GM12878 (cell line): ENCODE results near the gene CCBE1.

Experiments used
- MYC ChIP-seq: IDR thresholded peaks from 2 replicates; pipeline ENCODE4 v1.6.1; 2011; ENCODE audit warnings: mild to moderate bottlenecking, low read length, moderate library complexity, inconsistent platforms; ENCODE audit not compliant: insufficient read depth, insufficient replicate concordance, insufficient read length, severe bottlenecking
- NR2C2 ChIP-seq: IDR thresholded peaks from 2 replicates; pipeline ENCODE4 v1.6.1; 2011; ENCODE audit warnings: borderline replicate concordance, low read depth; ENCODE audit not compliant: control insufficient read depth, insufficient read length
- RELA ChIP-seq: fragments of 450-650 bp; IDR thresholded peaks from 2 replicates; pipeline ENCODE4 v1.8.0; 2014; ENCODE audit warnings: borderline replicate concordance; ENCODE audit not compliant: partially characterized antibody
- SMC3 ChIP-seq: IDR thresholded peaks from 2 replicates; pipeline ENCODE4 v1.6.1; 2011; ENCODE audit warnings: low read length, improper control_type of control experiment, borderline replicate concordance
- TBL1XR1 ChIP-seq: IDR thresholded peaks from 2 replicates; pipeline ENCODE4 v1.6.1; 2012; ENCODE audit warnings: low read depth, low read length, improper control_type of control experiment
- TF ChIP-seq, protein P1 (sequence below): fragments of 450-650 bp; IDR thresholded peaks from 2 replicates; pipeline ENCODE4 v1.6.1; 2017; ENCODE audit warnings: antibody characterized with exemption, mild to moderate bottlenecking, moderate library complexity
- TF ChIP-seq, protein P2 (sequence below): IDR thresholded peaks from 2 replicates; pipeline ENCODE4 v1.6.1; 2011; ENCODE audit warnings: mild to moderate bottlenecking, low read depth, low read length, moderate library complexity; ENCODE audit not compliant: insufficient replicate concordance
- TF ChIP-seq, protein P3 (sequence below): fragments of 450-650 bp; IDR thresholded peaks from 2 replicates; pipeline ENCODE4 v1.6.1; 2018; ENCODE audit warnings: borderline replicate concordance, mild to moderate bottlenecking; ENCODE audit not compliant: partially characterized antibody
- TF ChIP-seq, protein P4 (sequence below), 3 experiments: IDR thresholded peaks in 2 of 3; conservative IDR thresholded peaks in 1 of 3; 2 replicates each; pipeline ENCODE4 v1.5.1; 2011; ENCODE audit warnings: low read depth in 3 of 3, low read length in 3 of 3, mild to moderate bottlenecking in 3 of 3, control low read depth in 2 of 3, moderate library complexity in 2 of 3, inconsistent platforms in 1 of 3, mixed read lengths in 1 of 3; ENCODE audit not compliant: control insufficient read depth in 2 of 3, insufficient read depth in 1 of 3; ENCODE audit errors: extremely low read depth in 1 of 3

DNA sequence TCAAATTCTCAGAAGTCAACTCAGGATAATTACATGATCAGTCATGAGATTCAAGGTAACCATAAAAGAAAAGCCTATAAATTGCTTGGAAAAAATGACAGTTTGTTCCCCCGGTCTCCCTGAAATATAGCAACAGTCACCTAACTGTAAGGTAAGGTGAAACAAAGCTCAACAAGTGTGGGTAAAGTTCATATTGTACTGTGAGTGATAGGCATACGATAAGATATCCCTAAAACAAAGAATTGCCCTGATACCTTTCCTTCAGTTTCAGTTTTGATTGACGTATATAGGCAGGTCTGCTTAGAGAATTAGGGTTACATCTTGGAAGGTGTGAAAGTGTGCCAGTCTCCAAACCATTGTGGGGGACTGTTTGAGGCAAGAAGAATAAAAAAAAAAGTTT lies 4.0 kb upstream of the CCBE1 start:
- TF ChIP-seq MYC (no peak), TBL1XR1 (no peak), SMC3 (no peak), RELA (no peak), NR2C2 (no peak)
- TF ChIP-seq, protein P1, sequence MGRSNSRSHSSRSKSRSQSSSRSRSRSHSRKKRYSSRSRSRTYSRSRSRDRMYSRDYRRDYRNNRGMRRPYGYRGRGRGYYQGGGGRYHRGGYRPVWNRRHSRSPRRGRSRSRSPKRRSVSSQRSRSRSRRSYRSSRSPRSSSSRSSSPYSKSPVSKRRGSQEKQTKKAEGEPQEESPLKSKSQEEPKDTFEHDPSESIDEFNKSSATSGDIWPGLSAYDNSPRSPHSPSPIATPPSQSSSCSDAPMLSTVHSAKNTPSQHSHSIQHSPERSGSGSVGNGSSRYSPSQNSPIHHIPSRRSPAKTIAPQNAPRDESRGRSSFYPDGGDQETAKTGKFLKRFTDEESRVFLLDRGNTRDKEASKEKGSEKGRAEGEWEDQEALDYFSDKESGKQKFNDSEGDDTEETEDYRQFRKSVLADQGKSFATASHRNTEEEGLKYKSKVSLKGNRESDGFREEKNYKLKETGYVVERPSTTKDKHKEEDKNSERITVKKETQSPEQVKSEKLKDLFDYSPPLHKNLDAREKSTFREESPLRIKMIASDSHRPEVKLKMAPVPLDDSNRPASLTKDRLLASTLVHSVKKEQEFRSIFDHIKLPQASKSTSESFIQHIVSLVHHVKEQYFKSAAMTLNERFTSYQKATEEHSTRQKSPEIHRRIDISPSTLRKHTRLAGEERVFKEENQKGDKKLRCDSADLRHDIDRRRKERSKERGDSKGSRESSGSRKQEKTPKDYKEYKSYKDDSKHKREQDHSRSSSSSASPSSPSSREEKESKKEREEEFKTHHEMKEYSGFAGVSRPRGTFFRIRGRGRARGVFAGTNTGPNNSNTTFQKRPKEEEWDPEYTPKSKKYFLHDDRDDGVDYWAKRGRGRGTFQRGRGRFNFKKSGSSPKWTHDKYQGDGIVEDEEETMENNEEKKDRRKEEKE, result no peak
- TF ChIP-seq, protein P2, sequence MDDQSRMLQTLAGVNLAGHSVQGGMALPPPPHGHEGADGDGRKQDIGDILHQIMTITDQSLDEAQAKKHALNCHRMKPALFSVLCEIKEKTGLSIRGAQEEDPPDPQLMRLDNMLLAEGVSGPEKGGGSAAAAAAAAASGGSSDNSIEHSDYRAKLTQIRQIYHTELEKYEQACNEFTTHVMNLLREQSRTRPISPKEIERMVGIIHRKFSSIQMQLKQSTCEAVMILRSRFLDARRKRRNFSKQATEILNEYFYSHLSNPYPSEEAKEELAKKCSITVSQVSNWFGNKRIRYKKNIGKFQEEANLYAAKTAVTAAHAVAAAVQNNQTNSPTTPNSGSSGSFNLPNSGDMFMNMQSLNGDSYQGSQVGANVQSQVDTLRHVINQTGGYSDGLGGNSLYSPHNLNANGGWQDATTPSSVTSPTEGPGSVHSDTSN, result no peak
- TF ChIP-seq, protein P3, sequence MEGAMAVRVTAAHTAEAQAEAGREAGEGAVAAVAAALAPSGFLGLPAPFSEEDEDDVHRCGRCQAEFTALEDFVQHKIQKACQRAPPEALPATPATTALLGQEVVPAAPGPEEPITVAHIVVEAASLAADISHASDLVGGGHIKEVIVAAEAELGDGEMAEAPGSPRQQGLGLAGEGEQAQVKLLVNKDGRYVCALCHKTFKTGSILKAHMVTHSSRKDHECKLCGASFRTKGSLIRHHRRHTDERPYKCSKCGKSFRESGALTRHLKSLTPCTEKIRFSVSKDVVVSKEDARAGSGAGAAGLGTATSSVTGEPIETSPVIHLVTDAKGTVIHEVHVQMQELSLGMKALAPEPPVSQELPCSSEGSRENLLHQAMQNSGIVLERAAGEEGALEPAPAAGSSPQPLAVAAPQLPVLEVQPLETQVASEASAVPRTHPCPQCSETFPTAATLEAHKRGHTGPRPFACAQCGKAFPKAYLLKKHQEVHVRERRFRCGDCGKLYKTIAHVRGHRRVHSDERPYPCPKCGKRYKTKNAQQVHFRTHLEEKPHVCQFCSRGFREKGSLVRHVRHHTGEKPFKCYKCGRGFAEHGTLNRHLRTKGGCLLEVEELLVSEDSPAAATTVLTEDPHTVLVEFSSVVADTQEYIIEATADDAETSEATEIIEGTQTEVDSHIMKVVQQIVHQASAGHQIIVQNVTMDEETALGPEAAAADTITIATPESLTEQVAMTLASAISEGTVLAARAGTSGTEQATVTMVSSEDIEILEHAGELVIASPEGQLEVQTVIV, result no peak
- TF ChIP-seq, protein P4, sequence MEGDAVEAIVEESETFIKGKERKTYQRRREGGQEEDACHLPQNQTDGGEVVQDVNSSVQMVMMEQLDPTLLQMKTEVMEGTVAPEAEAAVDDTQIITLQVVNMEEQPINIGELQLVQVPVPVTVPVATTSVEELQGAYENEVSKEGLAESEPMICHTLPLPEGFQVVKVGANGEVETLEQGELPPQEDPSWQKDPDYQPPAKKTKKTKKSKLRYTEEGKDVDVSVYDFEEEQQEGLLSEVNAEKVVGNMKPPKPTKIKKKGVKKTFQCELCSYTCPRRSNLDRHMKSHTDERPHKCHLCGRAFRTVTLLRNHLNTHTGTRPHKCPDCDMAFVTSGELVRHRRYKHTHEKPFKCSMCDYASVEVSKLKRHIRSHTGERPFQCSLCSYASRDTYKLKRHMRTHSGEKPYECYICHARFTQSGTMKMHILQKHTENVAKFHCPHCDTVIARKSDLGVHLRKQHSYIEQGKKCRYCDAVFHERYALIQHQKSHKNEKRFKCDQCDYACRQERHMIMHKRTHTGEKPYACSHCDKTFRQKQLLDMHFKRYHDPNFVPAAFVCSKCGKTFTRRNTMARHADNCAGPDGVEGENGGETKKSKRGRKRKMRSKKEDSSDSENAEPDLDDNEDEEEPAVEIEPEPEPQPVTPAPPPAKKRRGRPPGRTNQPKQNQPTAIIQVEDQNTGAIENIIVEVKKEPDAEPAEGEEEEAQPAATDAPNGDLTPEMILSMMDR (IDR thresholded peaks at IDR 0.05 in 2 of 3, conservative IDR thresholded peaks at IDR 0.05 in 1 of 3; ENCODE audit: control insufficient read depth in 2 of 3, extremely low read depth in 1 of 3, insufficient read depth in 1 of 3, low read depth in 3 of 3, low read length in 3 of 3), result no peak
